ENCODE measurements around the gene SPACA6. TPM values are rescaled to one million over a fixed set of nuclear protein-coding genes. Genes with fewer than 3 reads are reported as not detected.

The SPACA6 gene
- total and polyA plus RNA-seq, 9 of the 15 experiments (the other 6 are each of a cell fraction or from before 2014, with no cell fraction given), result 1.3 to 17.3 (median 6.2) TPM

GRCh38 chr19:51703575-51704515 lies 10.7 kb downstream of the SPACA6 start (continued):
- TF ChIP-seq TSHZ1 (CRISPR knock-in tag; IDR thresholded peaks at IDR 0.05) (no peak), SIN3B (IDR thresholded peaks at IDR 0.05; ENCODE audit: low read depth) (no peak), SMAD1 (IDR thresholded peaks at IDR 0.05; ENCODE audit: low read depth, low read length, partially characterized antibody) (peak; percentile 30), RBM14 (IDR thresholded peaks at IDR 0.05; ENCODE audit: borderline replicate concordance, insufficient read depth, low read depth, low read length) (no peak), NEUROD1 (IDR thresholded peaks at IDR 0.05; ENCODE audit: borderline replicate concordance, low read depth, low read length, partially characterized antibody) (peak; percentile 47), E2F1 (CRISPR knock-in tag; IDR thresholded peaks at IDR 0.05) (peak; percentile 55; the same call in 1 of the 2 replicates), FOXK1 (CRISPR knock-in tag; IDR thresholded peaks at IDR 0.05; ENCODE audit: borderline replicate concordance) (0 out of 2 replicates have a peak, but pooled peaks have one; percentile 48), THRAP3 (IDR thresholded peaks at IDR 0.05; ENCODE audit: borderline replicate concordance) (no peak), PRMT5 (CRISPR knock-in tag; IDR thresholded peaks at IDR 0.05) (no peak), BRD9 (IDR thresholded peaks at IDR 0.05; ENCODE audit: low read depth, partially characterized antibody) (no peak), CHD2 (IDR thresholded peaks at IDR 0.05; ENCODE audit: low read depth, low read length) (peak; percentile 18; the same call in 1 of the 2 replicates), ZNF197 (CRISPR knock-in tag; IDR thresholded peaks at IDR 0.05; ENCODE audit: low read depth) (peak; percentile 79; the same call in 1 of the 2 replicates), ZFP36 (IDR thresholded peaks at IDR 0.05; ENCODE audit: low read depth, low read length, partially characterized antibody) (peak; percentile 43), ZNF695 (CRISPR knock-in tag; IDR thresholded peaks at IDR 0.05) (0 out of 2 replicates have a peak, but pooled peaks have one; percentile 65)
- TF ChIP-seq, protein P1, sequence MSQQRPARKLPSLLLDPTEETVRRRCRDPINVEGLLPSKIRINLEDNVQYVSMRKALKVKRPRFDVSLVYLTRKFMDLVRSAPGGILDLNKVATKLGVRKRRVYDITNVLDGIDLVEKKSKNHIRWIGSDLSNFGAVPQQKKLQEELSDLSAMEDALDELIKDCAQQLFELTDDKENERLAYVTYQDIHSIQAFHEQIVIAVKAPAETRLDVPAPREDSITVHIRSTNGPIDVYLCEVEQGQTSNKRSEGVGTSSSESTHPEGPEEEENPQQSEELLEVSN (IDR thresholded peaks at IDR 0.05; ENCODE audit: borderline replicate concordance in 1 of 2, extremely low read depth in 1 of 2, insufficient read depth in 1 of 2, insufficient read length in 1 of 2, low read depth in 1 of 2, low read length in 1 of 2, poor library complexity in 1 of 2, severe bottlenecking in 1 of 2), result peak; percentile 31 to 77
- TF ChIP-seq, protein P2, sequence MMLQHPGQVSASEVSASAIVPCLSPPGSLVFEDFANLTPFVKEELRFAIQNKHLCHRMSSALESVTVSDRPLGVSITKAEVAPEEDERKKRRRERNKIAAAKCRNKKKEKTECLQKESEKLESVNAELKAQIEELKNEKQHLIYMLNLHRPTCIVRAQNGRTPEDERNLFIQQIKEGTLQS (IDR thresholded peaks at IDR 0.05), result no peak
- TF ChIP-seq, protein P2 (CRISPR knock-in tag; conservative IDR thresholded peaks at IDR 0.05), result 0 out of 2 replicates have a peak, but pooled peaks have one; percentile 21
